Mesenchymal stem cell (in vitro differentiated cells and primary cell): ENCODE measurements around the gene RAB11FIP4.

Source experiments
- DNase-seq: peaks from one replicate; pipeline ENCODE4 v3.0.0-alpha.2; 2013
- H2AFZ ChIP-seq: one replicate; pipeline ENCODE4 v1.6.1; 2013; ENCODE audit warnings: low read depth, mild to moderate bottlenecking, control low read depth, inconsistent platforms, low read length, moderate library complexity
- H2AK5ac ChIP-seq: 2 replicates; pipeline ENCODE4 v1.6.1; 2013; ENCODE audit warnings: low read length, moderate library complexity, mild to moderate bottlenecking, inconsistent platforms; ENCODE audit not compliant: severe bottlenecking
- H2BK120ac ChIP-seq: one replicate; pipeline ENCODE4 v1.6.1; 2013; ENCODE audit warnings: low read depth, mild to moderate bottlenecking, inconsistent platforms, low read length, moderate library complexity
- H2BK12ac ChIP-seq, 2 experiments: one replicate each; pipeline ENCODE4 v1.6.1; 2013; ENCODE audit warnings: inconsistent platforms in 2 of 2, low read length in 2 of 2, mild to moderate bottlenecking in 2 of 2, moderate library complexity in 2 of 2, control low read depth in 1 of 2
- H2BK15ac ChIP-seq: one replicate; pipeline ENCODE4 v1.6.1; 2013; ENCODE audit warnings: mild to moderate bottlenecking, low read depth, inconsistent platforms; ENCODE audit not compliant: poor library complexity, severe bottlenecking
- H2BK5ac ChIP-seq: 2 replicates; pipeline ENCODE4 v1.6.1; 2013; ENCODE audit warnings: low read depth, mild to moderate bottlenecking, low read length, control low read depth, inconsistent platforms; ENCODE audit not compliant: poor library complexity, severe bottlenecking
- H3K14ac ChIP-seq, 2 experiments: one replicate each; pipeline ENCODE4 v1.6.1; 2013; ENCODE audit warnings: inconsistent platforms in 2 of 2, low read length in 2 of 2, control low read depth in 1 of 2, mild to moderate bottlenecking in 1 of 2, moderate library complexity in 1 of 2
- H3K18ac ChIP-seq, 2 experiments: one replicate each; pipeline ENCODE4 v1.6.1; 2013; ENCODE audit warnings: inconsistent platforms in 2 of 2, low read length in 2 of 2, control low read depth in 1 of 2, low read depth in 1 of 2, mild to moderate bottlenecking in 1 of 2
- H3K23ac ChIP-seq, 2 experiments: one replicate each; pipeline ENCODE4 v1.6.1; 2013; ENCODE audit warnings: inconsistent platforms in 2 of 2, low read length in 2 of 2, mild to moderate bottlenecking in 2 of 2, moderate library complexity in 2 of 2, control low read depth in 1 of 2
- H3K27ac ChIP-seq: 2 replicates; pipeline ENCODE4 v1.5.1; 2013; ENCODE audit warnings: mild to moderate bottlenecking, moderate library complexity, low read length, control low read depth, inconsistent platforms; ENCODE audit not compliant: poor library complexity, severe bottlenecking
- H3K27me3 ChIP-seq, 2 experiments: 2 replicates each; pipeline versions ENCODE4 v1.6.1 to v1.7.0; 2013; ENCODE audit warnings: low read length in 2 of 2, mild to moderate bottlenecking in 2 of 2, moderate library complexity in 2 of 2, control low read depth in 1 of 2, inconsistent platforms in 1 of 2; ENCODE audit not compliant: control insufficient read depth in 1 of 2, insufficient read depth in 1 of 2
- H3K36me3 ChIP-seq, 2 experiments: 2 replicates each; pipeline versions ENCODE4 v1.6.1 to v1.7.0; 2013; ENCODE audit warnings: low read length in 2 of 2, control low read depth in 1 of 2, inconsistent platforms in 1 of 2, low read depth in 1 of 2, mild to moderate bottlenecking in 1 of 2; ENCODE audit not compliant: insufficient read depth in 2 of 2, control insufficient read depth in 1 of 2
- H3K4ac ChIP-seq, 2 experiments: one replicate each; pipeline ENCODE4 v1.6.1; 2013; ENCODE audit warnings: inconsistent platforms in 2 of 2, low read length in 2 of 2, mild to moderate bottlenecking in 2 of 2, moderate library complexity in 2 of 2, control low read depth in 1 of 2, low read depth in 1 of 2
- H3K4me1 ChIP-seq: 2 replicates; pipeline ENCODE4 v1.6.1; 2013; ENCODE audit warnings: low read depth, low read length, control low read depth; ENCODE audit not compliant: control insufficient read depth, insufficient read depth
- H3K4me2 ChIP-seq: 2 replicates; pipeline ENCODE4 v1.6.1; 2013; ENCODE audit warnings: low read length, mild to moderate bottlenecking, inconsistent platforms; ENCODE audit not compliant: poor library complexity, severe bottlenecking
- H3K4me3 ChIP-seq, 2 experiments: 2 replicates each; pipeline versions ENCODE4 v1.5.1 to v1.7.0; 2013; ENCODE audit warnings: low read length in 2 of 2, mild to moderate bottlenecking in 2 of 2, control low read depth in 1 of 2, low read depth in 1 of 2; ENCODE audit not compliant: insufficient read depth in 1 of 2
- H3K79me1 ChIP-seq: replicated peaks from 2 replicates; pipeline ENCODE4 v1.6.1; 2013; ENCODE audit warnings: mild to moderate bottlenecking, control low read depth, low read length, inconsistent platforms; ENCODE audit not compliant: poor library complexity, severe bottlenecking
- H3K9ac ChIP-seq: 2 replicates; pipeline ENCODE4 v1.7.0; 2013; ENCODE audit warnings: mild to moderate bottlenecking, low read length, moderate library complexity
- H3K9me3 ChIP-seq: 2 replicates; pipeline ENCODE4 v1.7.0; 2013; ENCODE audit warnings: mild to moderate bottlenecking, low read length; ENCODE audit not compliant: control insufficient read depth
- H4K8ac ChIP-seq: one replicate; pipeline ENCODE4 v1.6.1; 2013; ENCODE audit warnings: inconsistent platforms, mild to moderate bottlenecking, low read length, moderate library complexity
- H4K91ac ChIP-seq: one replicate; pipeline ENCODE4 v1.6.1; 2013; ENCODE audit warnings: mild to moderate bottlenecking, low read length, inconsistent platforms
- WGBS: methylation state at CpG from one replicate; pipeline ENCODE4 v1.1.7; 2013; ENCODE audit warnings: mixed read lengths; 5-methylcytosine and 5-hydroxymethylcytosine counted together

The RAB11FIP4 gene

GRCh38 chr17:31435581-31435980 lies 44.1 kb downstream of the RAB11FIP4 start:
- H2BK5ac ChIP-seq = no peak overlapping the region
- DNase-seq = no peak
- no peaks in the 10 kb centered on the region for H3K36me3 ChIP-seq
- no peak overlapping the region for H4K8ac ChIP-seq
- no peaks in the 10 kb centered on the region for H3K79me1 ChIP-seq
- H3K23ac ChIP-seq = no peak overlapping the region
- peaks cover 53 to 69% of the 10 kb centered on the region in 2 experiments for H3K27me3 ChIP-seq
- H3K4me1 ChIP-seq = peaks cover 3% of the 10 kb centered on the region
- no peak overlapping the region for H3K14ac ChIP-seq
- H4K91ac ChIP-seq = no peak overlapping the region
- no peak overlapping the region for H2BK15ac ChIP-seq
- H3K27ac ChIP-seq = no peak overlapping the region
- no peak overlapping the region for H3K4me2 ChIP-seq
- H3K4me3 ChIP-seq = no peak overlapping the region
- no peak overlapping the region for H3K4ac ChIP-seq
- no peaks in the 10 kb centered on the region for H3K9me3 ChIP-seq
- H3K18ac ChIP-seq = no peak overlapping the region
- H2AFZ ChIP-seq = no peak overlapping the region
- H2BK120ac ChIP-seq = no peak overlapping the region
- WGBS = 63% methylated on average over 2 of the region's 2 CpGs
- H2AK5ac ChIP-seq = no peak overlapping the region
- H2BK12ac ChIP-seq = no peak overlapping the region
- no peak overlapping the region for H3K9ac ChIP-seq

- Histone ChIP-seq H3K18ac (no peak overlapping the region), H3K36me3 (no peaks in the 10 kb centered on the region), H3K4me1 (peaks cover 3% of the 10 kb centered on the region), H3K23ac (no peak overlapping the region), H3K4me2 (no peak overlapping the region), H2BK15ac (no peak overlapping the region), H3K4me3 (no peak overlapping the region), H2AK5ac (no peak overlapping the region), H3K79me1 (no peaks in the 10 kb centered on the region), H4K91ac (no peak overlapping the region), H3K9me3 (no peaks in the 10 kb centered on the region), H3K4ac (no peak overlapping the region), H3K9ac (no peak overlapping the region), H3K27me3 (peaks cover 30 to 47% of the 10 kb centered on the region in 2 experiments), H3K27ac (no peak overlapping the region), H2AFZ (no peak overlapping the region), H2BK120ac (no peak overlapping the region), H2BK12ac (no peak overlapping the region), H3K14ac (no peak overlapping the region), H4K8ac (no peak overlapping the region), H2BK5ac (no peak overlapping the region)
- DNase-seq = no peak
- WGBS = 82% methylated on average over 11 of the region's 11 CpGs
Observed at GRCh38 chr17:31437720-31438400, 46.4 kb downstream of the RAB11FIP4 start.

- no peak overlapping the region for H2BK15ac ChIP-seq
- no peak overlapping the region for H4K91ac ChIP-seq
- no peak overlapping the region for H3K9ac ChIP-seq
- no peak overlapping the region for H3K23ac ChIP-seq
- no peak overlapping the region for H3K4me3 ChIP-seq
- H3K79me1 ChIP-seq = no peaks in the 10 kb centered on the region
- no peak overlapping the region for H3K27ac ChIP-seq
- no peaks in the 10 kb centered on the region for H3K36me3 ChIP-seq
- no peak overlapping the region for H3K14ac ChIP-seq
- no peak overlapping the region for H2BK120ac ChIP-seq
- H2BK12ac ChIP-seq = no peak overlapping the region
- H2AFZ ChIP-seq = no peak overlapping the region
- no peak for DNase-seq
- H3K9me3 ChIP-seq = no peaks in the 10 kb centered on the region
- no peak overlapping the region for H2AK5ac ChIP-seq
- H3K18ac ChIP-seq = no peak overlapping the region
- no peak overlapping the region for H4K8ac ChIP-seq
- H3K4me1 ChIP-seq = peaks cover 3% of the 10 kb centered on the region
- WGBS = 97% methylated on average over 3 of the region's 4 CpGs
- no peak overlapping the region for H3K4me2 ChIP-seq
- H2BK5ac ChIP-seq = no peak overlapping the region
- H3K27me3 ChIP-seq = peaks cover 22 to 32% of the 10 kb centered on the region in 2 experiments
- H3K4ac ChIP-seq = no peak overlapping the region
Observed at GRCh38 chr17:31439716-31440115, 48.2 kb downstream of the RAB11FIP4 start.

- Histone ChIP-seq H3K14ac (no peak overlapping the region), H3K9me3 (no peaks in the 10 kb centered on the region), H3K4me1 (peaks cover 3% of the 10 kb centered on the region), H2BK12ac (no peak overlapping the region), H3K27me3 (peaks cover 26 to 28% of the 10 kb centered on the region in 2 experiments), H3K4me3 (no peak overlapping the region), H3K4me2 (no peak overlapping the region), H2AFZ (no peak overlapping the region), H3K9ac (no peak overlapping the region), H2BK15ac (no peak overlapping the region), H3K23ac (no peak overlapping the region), H2BK120ac (no peak overlapping the region), H3K18ac (no peak overlapping the region), H3K4ac (no peak overlapping the region), H3K36me3 (no peaks in the 10 kb centered on the region), H3K27ac (no peak overlapping the region), H2BK5ac (no peak overlapping the region), H4K91ac (no peak overlapping the region), H2AK5ac (no peak overlapping the region), H4K8ac (no peak overlapping the region), H3K79me1 (no peaks in the 10 kb centered on the region)
- DNase-seq = no peak
- WGBS = 100% methylated on average over 3 of the region's 5 CpGs
Observed at GRCh38 chr17:31442276-31442675, 50.8 kb downstream of the RAB11FIP4 start.
